Measurements from ENCODE around the gene GRK5. TPM values are rescaled to one million over a fixed set of nuclear protein-coding genes. Genes with fewer than 3 reads are reported as not detected.
A peak's percentile ranks its signal among the peaks of the same experiment; 100 is the strongest.

The GRK5 gene
- total RNA-seq, 4 donors from 2014 or later = 6.2 to 12.5 (median 9.1) TPM

- Histone ChIP-seq H3K27ac (no peak overlapping the region), H3K4me1 (peaks cover 32 to 58% of the 10 kb centered on the region in 2 donors), H3K27me3 (no peaks in the 10 kb centered on the region), H3K4me3 (no peak overlapping the region), H3K36me3 (no peaks in the 10 kb centered on the region), H3K9me3 (no peaks in the 10 kb centered on the region)
- in situ Hi-C loops (cut with MboI; ENCODE audit: low sequenced_read_pairs in 4 of 4) = no loop called here
- intact Hi-C loops (cut with DNase I; ENCODE audit: low total_unique reads) = loop anchor here (10.0 kb wide), 1 partner anchor 619 kb away; the partner anchor contains the start of gene CACUL1
- no peak for TF ChIP-seq CTCF (IDR thresholded peaks at IDR 0.05 in 4 of 5, conservative IDR thresholded peaks at IDR 0.05 in 1 of 5)
- no peak for TF ChIP-seq POLR2A (IDR thresholded peaks at IDR 0.05)
- DNase-seq = no peak
- no peak for ATAC-seq
These were observed 166.9 kb downstream of the GRK5 start for GRCh38 chr10:119374236-119374635.

DNA sequence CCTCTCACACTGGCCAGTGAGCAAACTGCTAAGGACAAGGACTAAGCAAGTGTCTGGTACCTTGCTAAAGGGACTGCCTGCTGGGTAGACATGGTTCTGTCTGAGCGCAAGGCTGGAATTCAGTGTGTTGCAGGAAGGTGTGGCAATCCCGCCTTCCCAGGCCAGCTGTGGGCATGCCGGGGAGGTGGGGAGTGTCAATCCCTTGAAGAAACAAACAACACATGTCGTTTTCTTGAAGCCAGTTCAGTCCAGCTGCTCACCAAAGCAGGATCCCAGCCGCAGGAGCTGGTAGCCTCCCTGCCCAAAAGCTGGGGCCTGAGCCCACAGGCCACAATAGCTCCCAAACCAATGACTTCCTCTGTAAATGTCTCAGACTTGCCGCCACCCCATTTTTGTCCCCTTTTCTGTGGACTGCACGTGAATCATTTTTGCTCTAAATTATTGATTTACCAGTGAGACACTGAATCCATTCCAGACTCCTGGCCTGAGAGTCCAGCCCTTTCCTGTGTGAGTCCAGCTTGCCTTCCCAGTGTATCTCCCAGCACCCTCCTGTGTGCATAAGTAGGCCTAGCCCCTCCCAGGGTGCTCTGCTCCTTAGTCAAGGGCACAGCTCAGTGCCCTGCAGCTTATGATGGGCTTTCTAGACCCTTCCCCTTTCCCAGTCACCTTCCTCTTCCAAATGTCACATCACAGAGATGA, 168.4 kb downstream of the GRK5 start:
- no peak for ATAC-seq
- H3K9me3 ChIP-seq = no peaks in the 10 kb centered on the region
- in situ Hi-C loops (cut with MboI; ENCODE audit: low sequenced_read_pairs in 4 of 4) (no loop called here), intact Hi-C loops (cut with DNase I; ENCODE audit: low total_unique reads) (loop anchor here (10.0 kb wide), 1 partner anchor 621 kb away; the partner anchor contains the start of gene CACUL1)
- H3K36me3 ChIP-seq = no peaks in the 10 kb centered on the region
- H3K27me3 ChIP-seq = no peaks in the 10 kb centered on the region
- H3K4me3 ChIP-seq = no peak overlapping the region
- H3K27ac ChIP-seq = peak overlapping the region; percentile 19 to 61 (median 38)
- peaks cover 25 to 47% of the 10 kb centered on the region in 2 donors for H3K4me1 ChIP-seq
- peak; percentile 32 to 60 for DNase-seq
- TF ChIP-seq POLR2A (IDR thresholded peaks at IDR 0.05) = no peak
- TF ChIP-seq CTCF (IDR thresholded peaks at IDR 0.05 in 4 of 5, conservative IDR thresholded peaks at IDR 0.05 in 1 of 5) = no peak

DNA sequence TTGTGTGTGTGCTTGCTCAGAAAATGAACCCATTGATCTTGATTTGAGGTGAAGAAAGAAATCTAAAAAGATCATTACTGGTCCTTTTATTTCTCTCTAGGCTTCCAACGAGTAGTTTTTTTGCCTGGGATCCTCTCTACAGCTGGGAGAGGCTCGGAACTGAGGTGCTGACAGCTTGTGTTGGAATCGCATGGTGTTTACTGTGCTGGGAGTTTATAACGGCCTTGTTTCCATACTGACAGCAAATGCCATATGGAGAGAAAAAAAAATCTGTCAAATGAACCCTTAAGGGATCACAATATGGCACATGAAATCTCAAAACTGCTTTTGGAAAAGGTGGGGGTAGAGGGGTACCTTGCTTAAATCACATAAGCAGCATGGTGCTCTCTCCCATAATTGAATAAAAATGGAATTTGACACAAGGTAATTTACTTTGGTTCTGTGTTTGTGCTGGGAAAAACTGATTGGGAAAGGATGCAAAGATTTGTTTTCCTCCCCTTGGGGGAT, 170.1 kb downstream of the GRK5 start:
- Histone ChIP-seq H3K9me3 (no peaks in the 10 kb centered on the region), H3K4me1 (peaks cover 25 to 34% of the 10 kb centered on the region in 2 donors), H3K4me3 (peak overlapping the region in 2 of 4 donors; percentile 63 to 64), H3K27ac (peak overlapping the region; percentile 82 to 93 (median 90)), H3K27me3 (no peaks in the 10 kb centered on the region), H3K36me3 (no peaks in the 10 kb centered on the region)
- in situ Hi-C loops (cut with MboI; ENCODE audit: low sequenced_read_pairs in 4 of 4) = no loop called here
- intact Hi-C loops (cut with DNase I; ENCODE audit: low total_unique reads) = loop anchor here (10.0 kb wide), 1 partner anchor 623 kb away; the partner anchor contains the start of gene CACUL1
- DNase-seq = no peak
- TF ChIP-seq POLR2A (IDR thresholded peaks at IDR 0.05) (no peak), CTCF (IDR thresholded peaks at IDR 0.05 in 4 of 5, conservative IDR thresholded peaks at IDR 0.05 in 1 of 5) (no peak)
- ATAC-seq = no peak

- in situ Hi-C loops (cut with MboI; ENCODE audit: low sequenced_read_pairs in 4 of 4) (no loop called here), intact Hi-C loops (cut with DNase I; ENCODE audit: low total_unique reads) (loop anchor here (10.0 kb wide), 1 partner anchor 623 kb away; the partner anchor contains the start of gene CACUL1)
- Histone ChIP-seq H3K4me1 (peaks cover 25 to 34% of the 10 kb centered on the region in 2 donors), H3K27me3 (no peaks in the 10 kb centered on the region), H3K36me3 (no peaks in the 10 kb centered on the region), H3K27ac (peak overlapping the region; percentile 82 to 93 (median 90)), H3K9me3 (no peaks in the 10 kb centered on the region), H3K4me3 (peak overlapping the region; percentile 58 to 64 (median 61))
- TF ChIP-seq POLR2A (IDR thresholded peaks at IDR 0.05) = no peak
- TF ChIP-seq CTCF (IDR thresholded peaks at IDR 0.05 in 4 of 5, conservative IDR thresholded peaks at IDR 0.05 in 1 of 5) = no peak
- ATAC-seq (peak; percentile 63 to 64), DNase-seq (peak in 1 of 2 donors; percentile 57)
These were observed 170.8 kb downstream of the GRK5 start for GRCh38 chr10:119377958-119378736.
